C4-2B (cell line): ENCODE data around the gene ASB13.

Experiments used
- H3K27ac ChIP-seq: fragments of 450-650 bp; 2 replicates; pipeline ENCODE4 v1.5.1; 2017
- CTCF ChIP-seq: fragments of 450-650 bp; conservative IDR thresholded peaks from 2 replicates; pipeline ENCODE4 v1.5.1; 2017; ENCODE audit warnings: mild to moderate bottlenecking
- ZFX ChIP-seq: fragments of 450-650 bp; IDR thresholded peaks from 2 replicates; pipeline ENCODE4 v1.6.1; 2017

ASB13 gene

GRCh38 chr10:5634918-5635317 is 31.5 kb downstream of the ASB13 start:
- no peak for TF ChIP-seq CTCF
- TF ChIP-seq ZFX: no peak
- no peak overlapping the region for H3K27ac ChIP-seq

- no peak overlapping the region for H3K27ac ChIP-seq
- no peak for TF ChIP-seq CTCF
- no peak for TF ChIP-seq ZFX
These were observed 33.1 kb downstream of the ASB13 start for GRCh38 chr10:5633166-5633749.

- TF ChIP-seq ZFX (no peak), CTCF (no peak)
- no peak overlapping the region for H3K27ac ChIP-seq
These were observed 33.9 kb downstream of the ASB13 start for GRCh38 chr10:5632446-5632845.

- no peak overlapping the region for H3K27ac ChIP-seq
- no peak for TF ChIP-seq CTCF
- TF ChIP-seq ZFX: no peak
These were observed 34.5 kb downstream of the ASB13 start for GRCh38 chr10:5631936-5632335.

GRCh38 chr10:5630112-5630436 is 36.3 kb downstream of the ASB13 start:
- no peak for TF ChIP-seq ZFX
- TF ChIP-seq CTCF: peak; percentile 59
- no peak overlapping the region for H3K27ac ChIP-seq

GRCh38 chr10:5629303-5630111 is 36.9 kb downstream of the ASB13 start:
- H3K27ac ChIP-seq: no peak overlapping the region
- TF ChIP-seq ZFX (no peak), CTCF (peak; percentile 81)

GRCh38 chr10:5628451-5629302 is 37.7 kb downstream of the ASB13 start:
- no peak overlapping the region for H3K27ac ChIP-seq
- TF ChIP-seq CTCF (no peak), ZFX (no peak)
